ENCODE measurements around the gene UTP11. TPM values are rescaled to one million over a fixed set of nuclear protein-coding genes. Genes with fewer than 3 reads are reported as not detected.

The UTP11 gene
- total and polyA plus RNA-seq, 7 experiments from 2014 or later = 8.2 to 42.8 (median 16.8) TPM

- Mint-ChIP-seq H3K9me3 (peaks cover 0 to 2% (median 0%) of the 10 kb centered on the region in 11 donors), H3K27ac (no peak overlapping the region), H3K4me3 (peak overlapping the region; percentile 56 to 83 (median 76)), H3K36me3 (peaks cover 0 to 4% (median 0%) of the 10 kb centered on the region in 5 donors), H3K27me3 (peaks cover 21 to 50% (median 22%) of the 10 kb centered on the region in 5 donors), H3K4me1 (peaks cover 6 to 16% (median 11%) of the 10 kb centered on the region in 7 donors)
- ATAC-seq = no peak
- Histone ChIP-seq H3K4me3 (ENCODE audit: low read length) (no peak overlapping the region), H3K27ac (ENCODE audit: low read depth, low read length) (no peak overlapping the region), H3K9me3 (ENCODE audit: control insufficient read depth in 2 of 3, low read length in 3 of 3) (no peaks in the 10 kb centered on the region), H3K27me3 (ENCODE audit: control insufficient read depth in 2 of 2, insufficient read depth in 2 of 2, low read length in 2 of 2) (peaks cover 6 to 15% of the 10 kb centered on the region in 2 donors), H3K4me1 (ENCODE audit: control insufficient read depth in 2 of 2, insufficient read depth in 2 of 2, low read length in 2 of 2) (peaks cover 12 to 15% of the 10 kb centered on the region in 2 donors), H3K36me3 (ENCODE audit: control insufficient read depth in 2 of 3, insufficient read depth in 3 of 3, low read length in 3 of 3) (no peaks in the 10 kb centered on the region)
- CTCF ChIA-PET = no interaction called here
- POLR2A ChIA-PET = no interaction called here
- intact Hi-C loops (cut with micrococcal nuclease) = no loop called here
- DNase-seq = no peak
Measured at GRCh38 chr1:38047603-38048141, 35.1 kb downstream of the UTP11 start.

- no peaks in the 10 kb centered on the region for H3K27me3 ChIP-seq (ENCODE audit: control insufficient read depth in 2 of 2, insufficient read depth in 2 of 2, low read length in 2 of 2)
- Mint-ChIP-seq H3K4me1 (peaks cover 0 to 11% (median 3%) of the 10 kb centered on the region in 7 donors), H3K27me3 (peaks cover 5 to 41% (median 11%) of the 10 kb centered on the region in 5 donors), H3K9me3 (no peaks in the 10 kb centered on the region), H3K36me3 (no peaks in the 10 kb centered on the region), H3K4me3 (no peak overlapping the region), H3K27ac (peak overlapping the region in 1 of 9 donors; percentile 51)
- H3K4me1 ChIP-seq (ENCODE audit: control insufficient read depth in 2 of 2, insufficient read depth in 2 of 2, low read length in 2 of 2) = peaks cover 3 to 9% of the 10 kb centered on the region in 2 donors
- ChIA-PET CTCF (no interaction called here), POLR2A (no interaction called here)
- no peak for ATAC-seq
- H3K36me3 ChIP-seq (ENCODE audit: control insufficient read depth in 2 of 3, insufficient read depth in 3 of 3, low read length in 3 of 3) = no peaks in the 10 kb centered on the region
- no peak for DNase-seq
- no peaks in the 10 kb centered on the region for H3K9me3 ChIP-seq (ENCODE audit: control insufficient read depth in 2 of 3, low read length in 3 of 3)
- no peak overlapping the region for H3K27ac ChIP-seq (ENCODE audit: low read depth, low read length)
- intact Hi-C loops (cut with micrococcal nuclease) = no loop called here
- H3K4me3 ChIP-seq (ENCODE audit: low read length) = no peak overlapping the region
Measured at GRCh38 chr1:38050397-38051078, 38.0 kb downstream of the UTP11 start.

- no peaks in the 10 kb centered on the region for H3K36me3 Mint-ChIP-seq
- H3K4me1 ChIP-seq (ENCODE audit: control insufficient read depth in 2 of 2, insufficient read depth in 2 of 2, low read length in 2 of 2) = peaks cover 0 to 9% of the 10 kb centered on the region in 2 donors
Measured at GRCh38 chr1:38051079-38051543, 38.6 kb downstream of the UTP11 start.

GRCh38 chr1:38052750-38053415 is 40.3 kb downstream of the UTP11 start:
- ChIA-PET CTCF (interaction anchor here (1.0 kb wide), 1 partner anchor 19 kb away, joined by 3 read pairs; no protein-coding TSS in a partner anchor), POLR2A (no interaction called here)
- Mint-ChIP-seq H3K36me3 (no peaks in the 10 kb centered on the region), H3K27me3 (peaks cover 5 to 40% (median 12%) of the 10 kb centered on the region in 5 donors), H3K27ac (no peak overlapping the region), H3K4me1 (peaks cover 0 to 8% (median 0%) of the 10 kb centered on the region in 7 donors), H3K4me3 (no peak overlapping the region), H3K9me3 (no peaks in the 10 kb centered on the region)
- no peak for DNase-seq
- H3K9me3 ChIP-seq (ENCODE audit: control insufficient read depth in 2 of 3, low read length in 3 of 3) = no peaks in the 10 kb centered on the region
- H3K27ac ChIP-seq (ENCODE audit: low read depth, low read length) = no peak overlapping the region
- intact Hi-C loops (cut with micrococcal nuclease) = no loop called here
- H3K36me3 ChIP-seq (ENCODE audit: control insufficient read depth in 2 of 3, insufficient read depth in 3 of 3, low read length in 3 of 3) = no peaks in the 10 kb centered on the region
- H3K4me1 ChIP-seq (ENCODE audit: control insufficient read depth in 2 of 2, insufficient read depth in 2 of 2, low read length in 2 of 2) = peaks cover 0 to 9% of the 10 kb centered on the region in 2 donors
- ATAC-seq = peak; percentile 60
- H3K27me3 ChIP-seq (ENCODE audit: control insufficient read depth in 2 of 2, insufficient read depth in 2 of 2, low read length in 2 of 2) = no peaks in the 10 kb centered on the region
- H3K4me3 ChIP-seq (ENCODE audit: low read length) = no peak overlapping the region

More at GRCh38 chr1:38051079-38051543, 38.6 kb downstream of the UTP11 start:
- ChIA-PET CTCF (no interaction called here), POLR2A (no interaction called here)
- H3K4me1 Mint-ChIP-seq = peaks cover 0 to 11% (median 3%) of the 10 kb centered on the region in 7 donors
- intact Hi-C loops (cut with micrococcal nuclease) = no loop called here
- Histone ChIP-seq H3K9me3 (ENCODE audit: control insufficient read depth in 2 of 3, low read length in 3 of 3) (no peaks in the 10 kb centered on the region), H3K4me3 (ENCODE audit: low read length) (no peak overlapping the region), H3K36me3 (ENCODE audit: control insufficient read depth in 2 of 3, insufficient read depth in 3 of 3, low read length in 3 of 3) (no peaks in the 10 kb centered on the region), H3K27ac (ENCODE audit: low read depth, low read length) (no peak overlapping the region), H3K27me3 (ENCODE audit: control insufficient read depth in 2 of 2, insufficient read depth in 2 of 2, low read length in 2 of 2) (no peaks in the 10 kb centered on the region)
- H3K27ac Mint-ChIP-seq = no peak overlapping the region
- H3K9me3 Mint-ChIP-seq = no peaks in the 10 kb centered on the region
- H3K4me3 Mint-ChIP-seq = no peak overlapping the region
- H3K27me3 Mint-ChIP-seq = peaks cover 5 to 44% (median 11%) of the 10 kb centered on the region in 5 donors
- ATAC-seq = no peak
- no peak for DNase-seq

- ChIA-PET CTCF (interaction anchor here (1.0 kb wide), 1 partner anchor 19 kb away, joined by 3 read pairs; no protein-coding TSS in a partner anchor), POLR2A (no interaction called here)
- H3K27me3 ChIP-seq (ENCODE audit: control insufficient read depth in 2 of 2, insufficient read depth in 2 of 2, low read length in 2 of 2) = no peaks in the 10 kb centered on the region
- H3K36me3 Mint-ChIP-seq = no peaks in the 10 kb centered on the region
- H3K27me3 Mint-ChIP-seq = peaks cover 7 to 37% (median 12%) of the 10 kb centered on the region in 5 donors
- ATAC-seq (no peak), DNase-seq (no peak)
- no peak overlapping the region for H3K27ac ChIP-seq (ENCODE audit: low read depth, low read length)
- no peak overlapping the region for H3K4me3 ChIP-seq (ENCODE audit: low read length)
- no peaks in the 10 kb centered on the region for H3K9me3 Mint-ChIP-seq
- H3K4me3 Mint-ChIP-seq = no peak overlapping the region
- H3K4me1 ChIP-seq (ENCODE audit: control insufficient read depth in 2 of 2, insufficient read depth in 2 of 2, low read length in 2 of 2) = peaks cover 0 to 9% of the 10 kb centered on the region in 2 donors
- no peaks in the 10 kb centered on the region for H3K36me3 ChIP-seq (ENCODE audit: control insufficient read depth in 2 of 3, insufficient read depth in 3 of 3, low read length in 3 of 3)
- intact Hi-C loops (cut with micrococcal nuclease) = no loop called here
- no peaks in the 10 kb centered on the region for H3K9me3 ChIP-seq (ENCODE audit: control insufficient read depth in 2 of 3, low read length in 3 of 3)
- H3K27ac Mint-ChIP-seq = no peak overlapping the region
- peaks cover 0 to 8% (median 0%) of the 10 kb centered on the region in 7 donors for H3K4me1 Mint-ChIP-seq
Measured at GRCh38 chr1:38053416-38054091, 41.0 kb downstream of the UTP11 start.

GRCh38 chr1:38055398-38055797 is 42.9 kb downstream of the UTP11 start:
- H3K27me3 Mint-ChIP-seq = peaks cover 9 to 30% (median 12%) of the 10 kb centered on the region in 5 donors
- no peak overlapping the region for H3K4me3 Mint-ChIP-seq
- no peak for ATAC-seq

More at GRCh38 chr1:38055398-38055797, 42.9 kb downstream of the UTP11 start:
- Mint-ChIP-seq H3K36me3 (no peaks in the 10 kb centered on the region), H3K9me3 (no peaks in the 10 kb centered on the region), H3K27ac (no peak overlapping the region), H3K4me1 (peaks cover 0 to 8% (median 0%) of the 10 kb centered on the region in 7 donors)
- Histone ChIP-seq H3K36me3 (ENCODE audit: control insufficient read depth in 2 of 3, insufficient read depth in 3 of 3, low read length in 3 of 3) (no peaks in the 10 kb centered on the region), H3K27me3 (ENCODE audit: control insufficient read depth in 2 of 2, insufficient read depth in 2 of 2, low read length in 2 of 2) (no peaks in the 10 kb centered on the region), H3K4me1 (ENCODE audit: control insufficient read depth in 2 of 2, insufficient read depth in 2 of 2, low read length in 2 of 2) (peaks cover 0 to 9% of the 10 kb centered on the region in 2 donors), H3K27ac (ENCODE audit: low read depth, low read length) (no peak overlapping the region), H3K9me3 (ENCODE audit: control insufficient read depth in 2 of 3, low read length in 3 of 3) (no peaks in the 10 kb centered on the region), H3K4me3 (ENCODE audit: low read length) (no peak overlapping the region)
- no peak for DNase-seq
- POLR2A ChIA-PET = no interaction called here
- intact Hi-C loops (cut with micrococcal nuclease) = no loop called here
- CTCF ChIA-PET = no interaction called here
